ENCODE measurements around the gene MINDY4B. TPM values are rescaled to one million over a fixed set of nuclear protein-coding genes. Genes with fewer than 3 reads are reported as not detected.

MINDY4B gene
- total RNA-seq, 4 donors from 2014 or later, result not detected

DNA sequence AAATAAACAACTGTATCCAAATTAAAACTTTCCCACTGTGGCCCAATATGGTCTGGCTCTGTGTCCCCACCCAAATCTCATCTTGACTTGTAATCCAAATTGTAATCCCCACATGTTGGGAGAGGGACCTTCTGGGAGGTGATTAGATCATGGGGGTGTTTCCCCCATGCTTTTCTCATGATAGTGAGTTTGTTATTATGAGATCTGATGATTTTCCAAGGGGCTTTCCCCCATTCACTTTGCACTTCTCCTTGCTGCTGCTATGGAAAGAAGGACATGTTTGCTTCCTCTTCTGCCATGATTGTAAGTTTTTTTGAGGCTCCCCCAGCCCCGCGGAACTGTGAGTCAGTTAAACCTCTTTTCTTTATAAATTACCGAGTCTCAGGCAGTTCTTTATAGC is 55.0 kb downstream of the MINDY4B start:
- Histone ChIP-seq H3K4me1 (no peaks in the 10 kb centered on the region), H3K4me3 (no peak overlapping the region), H3K27ac (no peak overlapping the region), H3K36me3 (no peaks in the 10 kb centered on the region), H3K27me3 (no peaks in the 10 kb centered on the region), H3K9me3 (peaks cover 0 to 20% (median 0%) of the 10 kb centered on the region in 4 donors)
- DNase-seq (ENCODE audit: low spot score in 2 of 2), result no peak
- no peak for TF ChIP-seq POLR2A (IDR thresholded peaks at IDR 0.05)
- TF ChIP-seq, protein P1, sequence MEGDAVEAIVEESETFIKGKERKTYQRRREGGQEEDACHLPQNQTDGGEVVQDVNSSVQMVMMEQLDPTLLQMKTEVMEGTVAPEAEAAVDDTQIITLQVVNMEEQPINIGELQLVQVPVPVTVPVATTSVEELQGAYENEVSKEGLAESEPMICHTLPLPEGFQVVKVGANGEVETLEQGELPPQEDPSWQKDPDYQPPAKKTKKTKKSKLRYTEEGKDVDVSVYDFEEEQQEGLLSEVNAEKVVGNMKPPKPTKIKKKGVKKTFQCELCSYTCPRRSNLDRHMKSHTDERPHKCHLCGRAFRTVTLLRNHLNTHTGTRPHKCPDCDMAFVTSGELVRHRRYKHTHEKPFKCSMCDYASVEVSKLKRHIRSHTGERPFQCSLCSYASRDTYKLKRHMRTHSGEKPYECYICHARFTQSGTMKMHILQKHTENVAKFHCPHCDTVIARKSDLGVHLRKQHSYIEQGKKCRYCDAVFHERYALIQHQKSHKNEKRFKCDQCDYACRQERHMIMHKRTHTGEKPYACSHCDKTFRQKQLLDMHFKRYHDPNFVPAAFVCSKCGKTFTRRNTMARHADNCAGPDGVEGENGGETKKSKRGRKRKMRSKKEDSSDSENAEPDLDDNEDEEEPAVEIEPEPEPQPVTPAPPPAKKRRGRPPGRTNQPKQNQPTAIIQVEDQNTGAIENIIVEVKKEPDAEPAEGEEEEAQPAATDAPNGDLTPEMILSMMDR (IDR thresholded peaks at IDR 0.05), result no peak
- TF ChIP-seq EP300 (IDR thresholded peaks at IDR 0.05), result no peak
- WGBS, 2 donors, result 96 to 98% methylated on average over 3 of the region's 3 CpGs

DNA sequence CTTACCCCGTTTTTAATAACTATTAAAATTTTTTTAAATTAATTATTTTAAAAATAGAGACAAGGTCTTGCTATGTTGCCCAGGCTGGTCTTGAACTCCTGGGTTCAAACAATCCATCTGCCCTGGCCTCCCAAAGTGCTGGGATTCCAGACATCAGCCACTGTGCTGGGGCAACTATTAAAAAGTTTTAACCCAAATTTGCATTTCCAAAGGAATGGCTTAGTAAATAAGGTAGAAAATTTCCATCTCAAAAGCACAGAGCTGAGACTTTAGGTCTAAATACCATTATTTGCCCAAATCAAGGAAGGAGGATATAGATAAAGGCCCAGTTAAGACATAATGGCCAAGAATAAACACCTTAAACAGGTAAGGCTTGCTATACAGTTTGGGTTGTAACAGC is 56.4 kb downstream of the MINDY4B start:
- Histone ChIP-seq H3K4me3 (no peak overlapping the region), H3K27ac (no peak overlapping the region), H3K36me3 (no peaks in the 10 kb centered on the region), H3K4me1 (peaks cover 0 to 13% (median 0%) of the 10 kb centered on the region in 4 donors), H3K27me3 (no peaks in the 10 kb centered on the region), H3K9me3 (peaks cover 0 to 20% (median 0%) of the 10 kb centered on the region in 4 donors)
- no peak for DNase-seq (ENCODE audit: low spot score in 2 of 2)
- 75 to 77% methylated on average over 1 of the region's 1 CpG for WGBS, 2 donors
- no peak for TF ChIP-seq POLR2A (IDR thresholded peaks at IDR 0.05)
- no peak for TF ChIP-seq EP300 (IDR thresholded peaks at IDR 0.05)
- TF ChIP-seq, protein P1 (IDR thresholded peaks at IDR 0.05), result no peak

DNA sequence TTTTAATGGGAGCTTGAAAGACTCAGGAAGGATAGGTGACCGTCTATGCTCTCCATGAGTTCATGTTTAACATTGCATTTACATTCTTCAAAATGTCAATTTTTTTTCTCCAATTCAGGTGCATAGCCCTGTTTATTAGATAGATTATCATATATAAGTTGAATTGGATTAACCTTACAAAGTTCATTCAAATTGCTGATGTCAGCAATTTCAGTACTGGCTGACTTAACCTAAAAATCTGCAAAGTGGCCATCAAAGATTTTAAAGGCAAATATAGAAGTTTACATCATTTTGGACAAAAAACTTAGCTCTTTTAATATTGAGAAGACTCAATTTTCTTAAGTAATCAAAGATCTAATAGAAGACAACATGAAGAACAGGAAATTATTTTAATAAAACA is 57.8 kb downstream of the MINDY4B start:
- Histone ChIP-seq H3K4me3 (no peak overlapping the region), H3K27me3 (no peaks in the 10 kb centered on the region), H3K9me3 (peaks cover 0 to 20% (median 0%) of the 10 kb centered on the region in 4 donors), H3K36me3 (no peaks in the 10 kb centered on the region), H3K27ac (no peak overlapping the region), H3K4me1 (peaks cover 0 to 19% (median 0%) of the 10 kb centered on the region in 4 donors)
- TF ChIP-seq, protein P1 (IDR thresholded peaks at IDR 0.05), result no peak
- TF ChIP-seq POLR2A (IDR thresholded peaks at IDR 0.05) (no peak), EP300 (IDR thresholded peaks at IDR 0.05) (no peak)
- no peak for DNase-seq (ENCODE audit: low spot score in 2 of 2)
- 93 to 98% methylated on average over 1 of the region's 1 CpG for WGBS, 2 donors

DNA sequence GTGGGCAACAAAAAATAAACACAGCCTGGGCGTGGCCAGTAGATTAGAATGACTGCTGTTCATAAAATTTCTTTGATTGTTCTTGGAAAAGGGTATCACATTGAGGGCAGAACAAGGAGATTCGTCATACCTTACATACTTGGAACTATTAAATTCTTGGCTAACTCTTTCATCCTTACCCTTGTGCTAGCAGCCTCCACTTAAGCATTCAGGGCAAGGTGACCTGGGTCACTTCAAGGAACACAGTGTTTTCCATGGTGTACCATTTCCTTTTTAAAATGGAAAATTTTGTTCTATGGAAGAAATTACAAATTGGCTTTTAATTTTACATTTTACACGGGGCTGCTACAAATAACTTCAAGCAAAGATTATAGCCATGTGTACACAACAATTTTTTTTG is 60.8 kb downstream of the MINDY4B start:
- Histone ChIP-seq H3K27ac (peak overlapping the region in 3 of 4 donors; percentile 6 to 68 (median 30)), H3K36me3 (no peaks in the 10 kb centered on the region), H3K27me3 (no peaks in the 10 kb centered on the region), H3K9me3 (no peaks in the 10 kb centered on the region), H3K4me3 (no peak overlapping the region), H3K4me1 (peaks cover 0 to 19% (median 0%) of the 10 kb centered on the region in 4 donors)
- TF ChIP-seq EP300 (IDR thresholded peaks at IDR 0.05), result peak; percentile 53 to 76
- TF ChIP-seq, protein P1 (IDR thresholded peaks at IDR 0.05), result no peak
- TF ChIP-seq POLR2A (IDR thresholded peaks at IDR 0.05), result no peak
- 35 to 40% methylated on average over 3 of the region's 3 CpGs for WGBS, 2 donors
- DNase-seq (ENCODE audit: low spot score in 2 of 2), result no peak

DNA sequence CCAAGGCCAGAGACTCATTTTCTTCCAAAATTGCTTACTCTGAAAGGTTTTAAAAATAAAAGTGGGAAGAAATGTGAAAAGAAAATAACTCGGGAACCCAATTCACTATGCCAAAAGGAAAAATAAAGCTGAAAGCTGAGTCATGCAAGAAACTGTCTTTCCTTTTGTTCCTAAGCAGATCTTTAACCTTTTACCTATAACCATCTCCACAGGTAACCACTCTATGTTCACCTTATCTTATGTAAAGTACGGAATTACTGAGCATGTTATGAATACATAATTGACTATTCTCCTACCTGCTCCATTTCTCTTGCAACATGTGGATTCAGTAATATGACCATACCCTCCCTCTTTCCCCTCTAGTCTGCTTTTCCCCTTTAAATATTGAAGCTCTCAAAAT is 62.0 kb downstream of the MINDY4B start:
- H3K27ac ChIP-seq, result peak overlapping the region in 1 of 4 donors; percentile 68
- H3K9me3 ChIP-seq, result no peaks in the 10 kb centered on the region
- no peaks in the 10 kb centered on the region for H3K27me3 ChIP-seq
- WGBS, 2 donors, result 78 to 83% methylated on average over 2 of the region's 2 CpGs
- H3K36me3 ChIP-seq, result no peaks in the 10 kb centered on the region
- no peak for TF ChIP-seq EP300 (IDR thresholded peaks at IDR 0.05)
- H3K4me3 ChIP-seq, result no peak overlapping the region
- no peak for DNase-seq (ENCODE audit: low spot score in 2 of 2)
- H3K4me1 ChIP-seq, result peaks cover 0 to 19% (median 0%) of the 10 kb centered on the region in 4 donors

Measured in tibial nerve (tissue), 4 donors.